HK-2 (cell line): ENCODE measurements around the gene PPM1D.
A peak's percentile ranks its signal among the peaks of the same experiment; 100 is the strongest.
"Not testable (repeated sequence)": the region's sequence is repeated elsewhere in the genome, so short reads cannot be mapped to it uniquely, and the experiment has no call there.

Source experiments
- DNase-seq: peaks from one replicate; pipeline ENCODE4 v3.0.0-alpha.2; 2018; ENCODE audit not compliant: unreplicated experiment

The PPM1D gene

GRCh38 chr17:60668741-60669140 lies 68.7 kb downstream of the PPM1D start:
- DNase-seq, result not testable (repeated sequence)

GRCh38 chr17:60671482-60671881 lies 71.5 kb downstream of the PPM1D start:
- no peak for DNase-seq

GRCh38 chr17:60674637-60675036 lies 74.6 kb downstream of the PPM1D start:
- not testable (repeated sequence) for DNase-seq

- no peak for DNase-seq
Measured at GRCh38 chr17:60675997-60676396, 76.0 kb downstream of the PPM1D start.

- no peak for DNase-seq
Measured at GRCh38 chr17:60676758-60677307, 76.8 kb downstream of the PPM1D start.

GRCh38 chr17:60677308-60678117 lies 77.5 kb downstream of the PPM1D start, which contains the start of gene BCAS3:
Gene BCAS3, plus strand, starts transcription at chr17:60677851.
- DNase-seq, result peak; percentile 98

GRCh38 chr17:60678118-60678444 lies 78.1 kb downstream of the PPM1D start:
- DNase-seq, result no peak

GRCh38 chr17:60679287-60679686 lies 79.3 kb downstream of the PPM1D start:
- DNase-seq, result no peak

GRCh38 chr17:60680754-60681153 lies 80.8 kb downstream of the PPM1D start:
- no peak for DNase-seq

- no peak for DNase-seq
Measured at GRCh38 chr17:60685437-60685836, 85.4 kb downstream of the PPM1D start.

GRCh38 chr17:60695960-60696359 lies 96.0 kb downstream of the PPM1D start:
- DNase-seq, result no peak

GRCh38 chr17:60699090-60699489 lies 99.1 kb downstream of the PPM1D start:
- DNase-seq, result no peak

- no peak for DNase-seq
Measured at GRCh38 chr17:60704170-60704569, 104.2 kb downstream of the PPM1D start.

GRCh38 chr17:60712675-60713074 lies 112.7 kb downstream of the PPM1D start:
- peak; percentile 16 for DNase-seq

- DNase-seq, result no peak
Measured at GRCh38 chr17:60713608-60714007, 113.6 kb downstream of the PPM1D start.
